GM18517 (cell line): Measurements from ENCODE around the gene DNAI4.
"Not testable (repeated sequence)": the region's sequence is repeated elsewhere in the genome, so short reads cannot be mapped to it uniquely, and the experiment has no call there.

Experiments
- ATAC-seq: cut with Tn5 transposase; IDR thresholded peaks from one replicate; pipeline ENCODE4 v1.9.1; 2021; ENCODE audit warnings: mild to moderate bottlenecking, moderate library complexity; ENCODE audit not compliant: unreplicated experiment

Gene DNAI4, protein sequence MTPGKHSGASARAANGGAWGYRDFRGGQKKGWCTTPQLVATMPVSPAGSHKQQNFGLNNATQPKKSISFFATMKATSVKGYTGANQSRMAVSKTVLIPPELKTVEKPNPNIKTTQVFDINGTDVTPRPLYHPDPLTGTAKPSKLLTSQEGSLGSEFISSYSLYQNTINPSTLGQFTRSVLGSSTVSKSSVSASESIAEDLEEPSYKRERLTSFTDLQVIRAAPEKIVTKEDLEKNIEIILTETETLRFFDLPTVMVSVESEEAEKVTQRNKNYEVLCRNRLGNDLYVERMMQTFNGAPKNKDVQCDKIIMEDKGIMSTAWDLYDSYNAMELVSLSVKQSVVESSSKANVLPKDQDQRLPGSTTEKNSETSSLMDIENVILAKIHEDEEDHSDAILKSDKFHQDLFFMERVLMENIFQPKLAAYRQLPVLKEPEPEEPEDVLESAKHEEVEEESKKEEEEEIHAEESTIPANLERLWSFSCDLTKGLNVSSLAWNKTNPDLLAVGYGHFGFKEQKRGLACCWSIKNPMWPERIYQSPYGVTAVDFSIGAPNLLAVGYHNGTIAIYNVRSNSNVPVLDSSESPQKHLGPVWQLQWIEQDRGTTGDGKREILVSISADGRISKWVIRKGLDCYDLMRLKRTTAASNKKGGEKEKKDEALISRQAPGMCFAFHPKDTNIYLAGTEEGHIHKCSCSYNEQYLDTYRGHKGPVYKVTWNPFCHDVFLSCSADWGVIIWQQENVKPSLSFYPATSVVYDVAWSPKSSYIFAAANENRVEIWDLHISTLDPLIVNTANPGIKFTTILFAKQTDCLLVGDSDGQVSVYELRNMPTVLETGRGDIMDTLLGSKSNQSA

DNA sequence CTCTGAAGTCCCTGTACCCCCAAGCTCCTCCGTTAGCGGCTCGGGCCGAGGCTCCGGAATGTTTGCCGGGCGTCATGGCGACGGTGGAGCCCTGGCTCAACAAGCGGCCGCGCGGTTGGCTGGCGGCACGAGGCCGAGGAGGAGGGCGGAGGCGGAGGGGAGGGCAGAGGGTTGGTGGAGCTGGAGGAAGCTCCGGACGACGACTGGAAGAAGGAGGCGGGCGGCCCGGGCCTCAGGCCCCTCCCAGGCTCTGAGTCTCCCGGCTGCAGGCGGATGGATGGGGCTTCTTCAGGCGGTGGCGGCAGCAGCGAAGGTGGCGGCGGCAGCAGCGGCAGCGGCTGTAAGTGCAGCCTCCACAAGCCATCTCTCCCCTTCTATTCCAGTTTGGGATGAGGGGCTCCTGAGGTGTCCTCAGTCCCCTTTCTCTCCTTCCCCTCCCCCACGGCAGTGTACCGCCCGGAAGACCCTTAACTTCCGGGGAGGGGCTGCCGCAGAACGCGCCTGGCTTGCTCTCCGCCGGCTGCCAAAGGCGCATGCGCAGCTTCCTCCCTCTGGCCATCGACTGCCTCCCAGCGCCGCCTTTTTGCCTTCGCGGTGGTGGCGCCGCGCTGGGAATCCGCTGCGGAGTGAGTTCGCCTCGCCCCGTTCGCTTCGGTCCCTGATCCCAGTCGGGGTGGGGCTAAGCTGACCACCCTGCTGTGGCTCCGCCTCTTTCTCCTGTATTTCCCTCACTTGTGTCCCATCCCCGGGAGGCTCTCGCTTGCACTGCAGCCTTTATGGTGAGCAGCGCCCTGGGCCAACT, at the start of gene DNAI4, which contains the start of gene MIER1:
Gene DNAI4 (minus strand): TSS at position 101 of the 802 bp plus-strand sequence. CDS start 25 bp downstream, at position 76.
Gene MIER1 (plus strand): TSS at position 235 of the 802 bp plus-strand sequence. CDS start 39 bp downstream, at position 274.
- ATAC-seq = peak; percentile 84

DNA sequence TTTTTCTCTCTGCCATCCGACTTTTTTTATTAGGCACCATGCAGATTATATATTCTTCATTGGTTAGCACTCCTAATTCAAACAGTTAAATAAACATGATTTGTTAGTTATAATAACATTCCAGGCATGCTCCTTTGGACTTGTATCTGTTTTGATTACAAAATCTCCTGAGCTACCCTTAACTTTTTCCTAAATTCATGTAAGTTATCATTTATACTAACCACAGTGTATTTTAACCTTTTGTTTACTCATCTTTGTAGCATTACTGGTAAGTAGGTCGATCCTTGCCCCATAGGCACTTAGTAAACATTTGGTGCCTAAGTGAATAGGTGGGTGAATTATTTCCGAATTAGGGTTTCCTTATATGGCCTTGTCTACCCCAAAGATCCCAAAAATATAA, 43.9 kb upstream of the DNAI4 start:
- no peak for ATAC-seq

DNA sequence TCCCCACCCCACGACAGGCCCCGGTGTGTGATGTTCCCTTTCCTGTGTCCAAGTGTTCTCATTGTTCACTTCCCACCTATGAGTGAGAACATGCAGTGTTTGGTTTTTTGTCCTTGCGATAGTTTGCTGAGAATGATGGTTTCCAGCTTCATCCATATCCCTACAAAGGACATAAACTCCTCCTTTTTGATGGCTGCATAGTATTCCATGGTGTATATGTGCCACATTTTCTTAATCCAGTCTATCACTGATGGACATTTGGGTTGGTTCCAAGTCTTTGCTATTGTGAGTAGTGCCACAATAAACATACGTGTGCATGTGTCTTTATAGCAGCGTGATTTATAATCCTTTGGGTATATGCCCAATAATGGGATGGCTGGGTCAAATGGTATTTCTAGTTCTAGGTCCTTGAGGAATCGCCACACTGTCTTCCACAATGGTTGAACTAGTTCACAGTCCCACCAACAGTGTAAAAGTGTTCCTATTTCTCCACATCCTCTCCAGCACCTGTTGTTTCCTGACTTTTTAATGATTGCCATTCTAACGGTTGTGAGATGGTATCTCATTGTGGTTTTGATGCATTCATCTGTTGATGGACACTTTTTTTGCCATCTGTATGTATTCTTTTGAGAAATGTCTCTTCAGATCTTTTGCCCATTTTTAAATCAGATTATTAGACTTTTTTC, 41.7 kb upstream of the DNAI4 start:
- not testable (repeated sequence) for ATAC-seq

DNA sequence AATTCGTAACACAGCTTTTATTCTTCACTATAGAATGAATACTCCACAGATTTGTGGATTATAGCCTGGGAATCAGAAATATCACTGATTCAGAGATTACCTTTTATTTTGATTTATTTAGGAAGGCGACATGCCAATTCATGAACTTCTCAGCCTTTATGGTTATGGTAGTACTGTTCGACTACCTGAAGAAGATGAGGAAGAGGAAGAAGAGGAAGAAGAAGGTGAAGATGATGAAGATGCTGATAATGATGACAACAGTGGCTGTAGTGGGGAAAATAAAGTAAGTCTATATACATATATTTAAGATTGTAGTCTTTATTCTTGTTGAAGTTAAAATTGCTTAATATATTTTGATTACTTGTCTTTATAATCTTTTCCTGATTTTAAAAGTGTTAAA, 33.3 kb upstream of the DNAI4 start:
- no peak for ATAC-seq

DNA sequence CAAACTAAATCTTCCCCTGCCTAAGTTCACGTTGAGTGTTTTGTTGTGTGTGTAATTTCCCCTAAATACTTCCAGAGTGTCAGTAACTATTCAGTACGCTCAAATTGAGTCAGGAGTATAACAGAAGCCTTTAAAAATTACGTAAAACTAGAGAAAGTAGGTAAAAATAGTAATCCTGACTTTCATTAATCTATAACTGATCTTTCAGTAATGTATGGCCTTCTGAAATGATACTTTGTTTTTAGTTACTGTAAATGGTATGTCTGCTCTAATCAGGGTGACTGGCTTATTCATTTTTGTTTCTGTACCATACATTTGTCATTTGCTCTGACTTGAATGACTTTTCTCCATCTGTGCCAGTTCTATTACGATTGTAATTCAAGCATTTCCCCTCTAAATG, 29.6 kb upstream of the DNAI4 start:
- peak; percentile 78 for ATAC-seq

DNA sequence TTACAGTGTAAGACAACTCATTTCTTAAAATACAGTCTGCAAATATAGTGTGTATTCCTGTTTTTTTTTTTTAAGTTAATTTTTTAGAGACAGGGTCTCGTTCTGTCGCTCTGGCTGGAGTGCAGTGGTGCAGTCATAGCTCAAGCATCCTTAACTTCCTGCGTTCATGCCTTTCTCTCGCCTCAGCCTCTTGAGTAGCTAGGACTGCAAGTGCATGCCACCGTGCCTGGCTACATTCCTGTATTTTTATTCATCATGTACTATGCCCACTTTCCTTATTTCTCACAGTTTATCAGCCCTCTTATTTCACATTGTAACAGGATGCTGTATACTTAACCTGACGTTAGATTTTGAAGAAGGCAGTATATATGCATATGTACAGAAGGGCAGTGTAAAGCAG, 26.9 kb upstream of the DNAI4 start:
- ATAC-seq = no peak

DNA sequence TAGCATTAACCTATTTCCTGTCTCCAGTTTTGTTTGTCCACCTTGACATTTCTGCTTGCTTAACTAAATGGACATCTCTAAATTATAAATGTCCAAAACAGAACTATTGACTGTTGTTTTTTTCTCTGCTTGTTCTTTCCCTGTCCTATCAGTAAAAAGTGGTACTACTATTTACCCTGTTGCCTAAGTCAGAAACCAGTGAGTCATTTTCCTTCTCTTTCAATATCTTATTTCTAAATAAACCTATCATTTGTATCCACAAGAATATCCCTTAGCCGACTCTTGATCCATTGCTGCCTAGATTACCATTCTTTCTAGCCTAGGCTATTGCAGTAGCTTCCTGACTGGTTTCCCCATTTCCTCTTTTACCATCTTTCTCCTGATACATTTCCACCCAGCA, 22.6 kb upstream of the DNAI4 start:
- ATAC-seq = no peak

DNA sequence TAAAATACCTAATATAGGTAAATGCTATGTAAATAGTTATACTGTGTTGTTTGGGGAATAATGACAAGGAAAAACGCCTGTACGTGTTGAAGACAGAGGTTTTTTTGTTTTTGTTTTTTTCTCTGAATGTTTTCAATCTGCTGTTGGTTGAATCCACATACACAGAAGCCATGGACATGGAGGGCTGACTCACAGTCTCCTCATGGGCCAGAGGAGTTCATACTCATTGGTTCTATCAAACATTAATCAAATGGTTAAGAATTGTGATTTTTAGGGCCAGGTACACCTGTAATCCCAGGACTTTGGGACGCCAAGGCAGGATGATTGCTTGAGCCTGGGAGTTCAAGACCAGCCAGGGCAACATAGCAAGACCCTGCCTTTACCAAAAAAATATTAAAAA, 20.7 kb upstream of the DNAI4 start:
- no peak for ATAC-seq

DNA sequence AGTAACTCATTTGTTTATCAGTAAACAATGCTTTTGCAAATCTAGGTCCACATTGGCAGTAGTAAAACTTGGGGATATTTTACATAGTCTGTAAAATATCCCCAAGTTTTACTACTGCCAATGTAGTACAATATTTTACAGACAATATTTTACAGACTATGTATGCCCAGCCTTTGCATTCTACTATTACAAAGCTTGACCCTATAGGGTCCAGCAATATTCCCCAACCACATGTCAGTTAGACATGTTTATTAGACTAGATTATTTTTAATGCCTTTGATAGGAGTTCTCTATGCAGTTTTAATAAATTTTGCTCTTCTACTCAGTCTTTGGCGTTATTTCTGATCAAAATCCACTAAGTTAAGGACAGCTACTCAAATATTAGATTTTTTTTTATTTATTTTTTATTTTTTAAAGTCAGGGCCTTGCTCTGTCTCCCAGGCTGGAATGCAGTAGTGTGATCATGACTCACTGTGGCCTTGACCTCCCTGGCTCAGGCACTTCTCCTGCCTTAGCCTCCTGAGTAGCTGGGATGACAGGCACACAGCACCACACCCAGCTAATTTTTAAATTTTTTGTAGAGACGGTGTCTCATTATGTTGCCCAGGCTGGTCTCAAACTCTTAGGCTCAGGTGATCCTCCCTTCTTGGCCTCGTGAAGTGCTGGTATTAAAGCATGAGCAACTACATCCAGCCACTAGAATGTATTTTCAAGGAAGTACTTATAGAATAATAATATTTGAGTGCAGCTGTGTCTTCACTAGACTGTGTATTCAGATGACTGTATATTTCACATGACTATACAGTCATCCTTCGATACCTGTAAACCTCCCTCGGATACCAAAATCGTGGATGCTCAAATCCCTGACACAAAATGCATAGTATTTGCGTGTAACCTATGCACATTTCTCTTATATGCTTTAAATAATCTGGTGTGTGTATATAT, 19.9 kb upstream of the DNAI4 start:
- no peak for ATAC-seq

DNA sequence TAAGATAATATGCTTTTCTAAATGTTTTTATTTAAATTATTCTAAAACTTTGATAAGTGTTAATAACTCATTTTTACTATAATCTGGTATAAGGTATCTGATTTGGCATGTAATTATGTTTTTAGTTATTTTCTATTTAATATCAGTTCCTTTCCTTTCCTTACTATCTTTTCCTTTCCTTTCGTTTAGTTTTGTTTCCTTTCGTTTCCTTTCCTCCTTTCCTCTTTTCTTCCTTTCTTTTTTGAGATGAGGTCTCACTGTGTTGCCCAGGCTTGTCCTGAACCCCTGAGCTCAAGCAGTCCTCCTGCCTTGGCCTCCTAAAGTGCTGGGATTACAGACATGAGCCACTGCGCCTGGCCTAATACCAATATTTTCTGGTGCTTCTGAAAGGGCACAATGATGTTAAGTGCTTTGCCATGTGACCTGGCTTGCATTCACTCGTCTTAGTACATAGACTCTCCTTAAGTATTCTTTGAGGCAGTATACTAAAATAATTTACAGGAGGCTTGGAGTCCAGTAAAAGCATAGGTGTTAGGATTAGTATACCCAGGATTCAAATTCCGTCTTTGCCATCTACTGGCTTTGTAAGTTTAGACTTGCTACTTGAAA, 18.8 kb upstream of the DNAI4 start:
- no peak for ATAC-seq

DNA sequence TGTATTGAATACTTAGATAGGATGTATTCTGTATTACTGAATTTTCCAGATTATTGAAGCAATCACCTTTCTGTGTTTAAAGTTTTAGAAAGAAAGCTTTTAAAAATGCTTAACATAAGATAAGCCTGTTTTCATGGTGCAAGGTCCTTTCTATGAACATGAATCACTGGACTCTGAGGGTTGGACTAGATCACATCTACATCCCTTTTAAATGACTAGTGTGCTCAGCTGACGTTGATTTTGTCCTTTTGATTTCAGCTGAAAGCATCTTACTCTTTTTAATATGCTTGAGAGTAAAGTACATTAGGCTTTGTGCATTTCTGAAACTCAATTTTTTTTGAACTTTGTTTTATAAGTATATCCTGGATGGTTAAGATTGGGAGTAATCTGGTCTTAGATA, 16.3 kb upstream of the DNAI4 start:
- no peak for ATAC-seq

DNA sequence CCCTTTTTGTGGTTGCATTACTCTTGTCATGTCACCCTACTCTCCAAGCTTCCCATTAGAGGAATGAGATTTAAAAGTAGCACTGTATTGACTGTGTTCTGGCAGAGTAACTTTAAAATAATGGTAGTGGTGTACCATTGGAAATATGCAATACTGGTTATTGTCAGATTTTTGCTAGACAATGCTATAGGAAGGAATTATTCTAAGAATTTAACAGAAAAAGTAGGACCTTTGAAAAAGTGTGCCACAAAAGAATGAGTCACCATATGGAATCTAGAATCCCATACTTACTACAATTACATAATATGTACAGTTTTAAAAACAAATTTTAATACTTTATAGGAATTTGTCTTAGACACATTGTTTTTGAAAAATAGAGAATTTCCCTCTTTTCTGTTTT, 14.0 kb upstream of the DNAI4 start:
- ATAC-seq = no peak

DNA sequence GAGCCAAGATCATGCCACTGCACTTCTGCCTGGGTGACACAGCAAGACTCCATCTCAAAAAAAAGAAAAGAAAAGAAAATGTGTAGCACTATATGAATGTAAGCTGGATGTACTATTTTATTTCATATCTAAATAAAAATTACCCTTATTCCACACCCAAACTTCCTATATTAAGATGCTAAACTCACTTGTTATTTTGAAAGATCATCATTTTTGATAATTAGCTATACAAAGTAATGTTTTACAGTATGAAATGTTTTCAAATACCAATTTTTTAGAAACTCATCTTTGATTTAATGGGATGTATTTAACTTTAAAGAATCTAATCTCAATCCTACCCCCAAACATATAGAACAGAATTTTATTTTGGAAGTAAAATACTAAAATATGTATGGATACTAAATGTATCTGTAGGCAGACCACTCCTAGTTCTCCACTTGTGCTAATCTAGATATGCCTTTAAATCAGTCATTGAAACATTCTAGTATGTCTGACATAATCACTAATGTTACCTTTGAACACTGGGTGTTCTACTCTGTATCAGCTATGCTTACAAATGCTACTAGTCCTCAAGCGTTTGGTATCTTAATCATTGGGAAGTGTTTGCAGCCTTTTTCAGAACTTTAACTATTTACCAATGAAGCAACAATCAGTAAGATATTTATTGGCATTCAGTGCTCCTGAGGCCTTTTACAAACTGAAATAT, 13.0 kb upstream of the DNAI4 start:
- no peak for ATAC-seq

DNA sequence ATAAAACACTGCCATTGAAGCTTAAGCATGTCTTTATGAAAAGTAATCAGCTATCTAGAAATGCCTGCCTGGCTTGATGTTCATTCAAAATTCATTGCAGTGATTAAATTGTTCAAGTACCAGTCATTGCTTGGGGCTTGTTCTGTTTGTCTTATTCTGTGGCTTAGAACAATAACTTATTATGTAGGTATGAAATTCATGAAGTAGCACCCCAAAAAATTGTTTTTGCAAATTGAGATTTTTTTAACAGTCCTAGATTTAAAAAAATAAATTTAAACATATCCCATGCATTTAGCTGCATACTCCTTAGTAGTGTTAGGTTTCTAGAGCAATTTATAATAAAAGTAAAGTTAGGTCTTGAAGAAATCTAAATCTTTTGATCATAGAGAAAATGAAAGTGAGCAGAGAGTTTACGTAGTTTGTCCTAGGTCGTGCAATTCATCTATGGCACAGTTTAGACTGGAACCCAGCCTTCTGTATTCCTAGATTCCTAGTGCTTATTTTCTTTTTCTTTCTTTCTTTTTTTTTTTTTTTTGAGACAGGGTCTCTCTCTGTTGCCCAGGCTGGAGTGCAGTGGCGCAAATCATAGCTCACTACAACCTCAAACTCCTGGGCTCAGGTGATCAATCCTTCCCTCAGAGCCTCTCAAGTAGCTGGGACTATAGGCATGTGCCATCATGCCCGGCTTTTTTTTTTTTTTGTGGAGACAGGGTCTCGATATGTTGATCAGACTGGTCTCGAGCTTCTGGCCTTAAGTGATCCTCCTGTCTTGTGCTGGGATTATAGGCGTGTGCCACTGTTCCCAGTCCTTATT, 9.4 kb upstream of the DNAI4 start:
- no peak for ATAC-seq

DNA sequence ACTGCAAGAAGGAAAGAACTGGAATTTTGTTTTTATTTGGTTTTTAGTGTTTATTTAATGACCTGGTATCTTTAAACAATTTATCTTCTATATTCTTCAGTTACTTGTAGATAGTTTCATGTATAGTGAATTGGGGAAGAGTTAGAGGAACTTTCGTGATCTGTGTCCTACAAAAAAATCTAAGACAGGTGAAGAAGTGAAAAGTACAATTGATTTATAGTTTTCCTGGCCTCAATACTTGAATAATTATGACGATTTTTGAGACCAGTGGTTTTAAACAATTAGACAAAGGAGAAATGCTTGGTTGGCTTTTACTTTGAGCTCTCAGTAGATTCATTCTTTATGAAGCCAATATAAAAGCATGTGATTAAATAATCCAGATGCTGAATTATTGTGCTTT, 7.6 kb upstream of the DNAI4 start:
- no peak for ATAC-seq

DNA sequence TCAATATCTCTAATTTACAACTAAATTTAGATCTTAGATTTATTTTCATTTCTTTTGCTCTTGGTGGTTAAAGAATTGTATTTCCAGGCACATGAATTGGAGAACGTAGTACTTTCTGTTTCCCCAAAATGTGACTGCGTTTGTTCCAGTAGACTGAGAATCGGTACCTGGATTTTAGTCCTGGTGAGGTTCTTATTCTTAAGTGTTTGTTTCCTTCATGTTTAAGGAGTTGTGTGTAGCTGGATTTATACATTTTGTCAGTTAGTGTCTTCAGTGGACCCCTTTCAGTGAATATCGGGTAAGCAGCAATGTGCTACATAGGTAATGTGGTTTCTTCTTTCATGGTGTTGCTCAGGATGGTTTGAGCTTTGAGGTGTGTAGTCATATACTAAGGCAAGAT, 6.9 kb upstream of the DNAI4 start:
- no peak for ATAC-seq

DNA sequence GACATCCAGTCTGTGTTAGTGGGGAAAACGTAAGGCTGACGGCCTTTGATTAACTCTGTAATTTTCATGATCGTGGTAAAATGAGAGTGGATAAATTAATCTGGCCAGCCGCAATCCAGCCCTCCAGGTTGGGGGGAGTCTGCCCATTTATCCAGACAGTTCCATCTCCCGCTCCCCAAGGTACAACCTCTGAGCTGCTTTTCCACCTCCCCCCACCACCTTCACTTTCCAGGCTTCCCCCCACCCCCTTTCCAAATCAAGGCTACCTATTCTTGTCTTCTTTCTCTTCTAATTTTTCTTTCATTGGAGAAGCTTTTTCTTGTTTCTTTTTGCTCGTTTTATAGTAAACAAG, 6.1 kb upstream of the DNAI4 start:
- no peak for ATAC-seq
